ENCODE measurements around the gene RFX2. TPM values are rescaled to one million over a fixed set of nuclear protein-coding genes. Genes with fewer than 3 reads are reported as not detected.

Gene RFX2
- total RNA-seq, 6 experiments from 2014 or later, result 1.6 to 2.9 (median 1.9) TPM

GRCh38 chr19:6138511-6138910 lies 28.2 kb upstream of the RFX2 start:
- intact Hi-C loops (cut with DNase I), result no loop called here
- Histone ChIP-seq H3K4me1 (no peaks in the 10 kb centered on the region), H3K27me3 (no peaks in the 10 kb centered on the region), H3K27ac (no peak overlapping the region), H3K9me3 (no peaks in the 10 kb centered on the region), H3K36me3 (no peaks in the 10 kb centered on the region), H3K4me3 (no peak overlapping the region)
- ATAC-seq (no peak), DNase-seq (no peak)
- 30% methylated on average over 1 of the region's 2 CpGs for WGBS (ENCODE audit: insufficient coverage, low coverage, low lambda C conversion rate, missing lambda C conversion rate)
- TF ChIP-seq POLR2A (IDR thresholded peaks at IDR 0.05) (no peak), CTCF (IDR thresholded peaks at IDR 0.05) (no peak)

DNA sequence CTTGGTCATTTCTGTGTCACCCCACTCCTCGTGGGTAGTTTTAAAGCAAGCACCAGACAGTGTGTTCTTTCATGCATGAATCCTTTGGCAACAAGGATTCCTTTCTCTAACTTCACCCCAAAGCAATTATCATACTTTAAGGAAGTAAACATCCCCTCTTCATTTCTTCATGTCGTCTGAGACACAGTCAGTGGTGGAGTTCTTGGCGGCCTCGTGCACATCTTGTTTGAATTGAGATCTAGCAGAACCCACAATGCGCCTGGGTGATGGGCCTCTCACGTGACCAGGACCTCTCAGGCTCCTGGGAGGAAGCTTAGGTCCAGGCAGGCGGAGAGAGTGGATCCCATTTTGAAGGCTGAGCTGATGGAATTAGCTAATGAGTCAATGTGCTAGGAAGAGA lies 27.8 kb upstream of the RFX2 start:
- no peaks in the 10 kb centered on the region for H3K27me3 ChIP-seq
- DNase-seq (no peak), ATAC-seq (no peak)
- H3K4me1 ChIP-seq, result no peaks in the 10 kb centered on the region
- 55% methylated on average over 7 of the region's 7 CpGs for WGBS (ENCODE audit: insufficient coverage, low coverage, low lambda C conversion rate, missing lambda C conversion rate)
- no peak overlapping the region for H3K27ac ChIP-seq
- H3K36me3 ChIP-seq, result no peaks in the 10 kb centered on the region
- no peak overlapping the region for H3K4me3 ChIP-seq
- intact Hi-C loops (cut with DNase I), result no loop called here
- no peaks in the 10 kb centered on the region for H3K9me3 ChIP-seq
- TF ChIP-seq CTCF (IDR thresholded peaks at IDR 0.05) (no peak), POLR2A (IDR thresholded peaks at IDR 0.05) (no peak)

DNA sequence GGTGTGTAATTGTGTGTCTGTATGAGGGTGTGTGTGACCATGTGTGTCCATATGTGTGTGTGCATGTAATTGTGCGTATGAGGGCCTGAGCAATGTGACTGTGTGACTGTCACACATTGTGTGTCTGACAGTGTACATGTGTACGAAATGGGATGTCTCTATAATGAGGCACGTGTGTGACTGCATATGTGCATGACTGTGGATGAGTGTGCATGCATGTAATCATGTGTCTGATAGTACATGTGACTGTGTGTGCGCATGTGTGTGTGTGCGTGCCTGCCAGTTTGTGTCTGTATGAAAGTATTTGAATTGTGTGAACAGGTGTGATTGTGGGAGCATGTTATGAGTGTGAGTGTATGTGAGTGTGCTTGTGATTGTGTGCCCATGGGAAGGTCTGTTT lies 22.9 kb upstream of the RFX2 start:
- DNase-seq, result no peak
- no peak overlapping the region for H3K4me3 ChIP-seq
- H3K27me3 ChIP-seq, result no peaks in the 10 kb centered on the region
- no peak for ATAC-seq
- no peak overlapping the region for H3K27ac ChIP-seq
- intact Hi-C loops (cut with DNase I), result loop anchor here in 1 of 2 donors (5.0 kb wide), 1 partner anchor 91 kb away; no protein-coding TSS in a partner anchor
- WGBS (ENCODE audit: insufficient coverage, low coverage, low lambda C conversion rate, missing lambda C conversion rate), result 69% methylated on average over 3 of the region's 5 CpGs
- H3K9me3 ChIP-seq, result no peaks in the 10 kb centered on the region
- no peaks in the 10 kb centered on the region for H3K4me1 ChIP-seq
- TF ChIP-seq CTCF (IDR thresholded peaks at IDR 0.05) (no peak), POLR2A (IDR thresholded peaks at IDR 0.05) (no peak)
- no peaks in the 10 kb centered on the region for H3K36me3 ChIP-seq

- no peaks in the 10 kb centered on the region for H3K36me3 ChIP-seq
- no peak for ATAC-seq
- H3K4me1 ChIP-seq, result no peaks in the 10 kb centered on the region
- no peak overlapping the region for H3K4me3 ChIP-seq
- H3K27ac ChIP-seq, result no peak overlapping the region
- no peak for DNase-seq
- no peak for TF ChIP-seq CTCF (IDR thresholded peaks at IDR 0.05)
- no peak for TF ChIP-seq POLR2A (IDR thresholded peaks at IDR 0.05)
- H3K27me3 ChIP-seq, result no peaks in the 10 kb centered on the region
- no peaks in the 10 kb centered on the region for H3K9me3 ChIP-seq
- WGBS (ENCODE audit: insufficient coverage, low coverage, low lambda C conversion rate, missing lambda C conversion rate), result 83% methylated on average over 4 of the region's 4 CpGs
- intact Hi-C loops (cut with DNase I), result loop anchor here in 1 of 2 donors (5.0 kb wide), 1 partner anchor 90 kb away; no protein-coding TSS in a partner anchor
Observed at GRCh38 chr19:6132482-6132881, 22.2 kb upstream of the RFX2 start.

All from right lobe of liver (tissue), 6 donors.